Islet precursor cell (in vitro differentiated cells): Measurements from ENCODE around the gene TMX2.
A peak's percentile ranks its signal among the peaks of the same experiment; 100 is the strongest.
"Not testable (repeated sequence)": the region's sequence is repeated elsewhere in the genome, so short reads cannot be mapped to it uniquely, and the experiment has no call there.

ENCODE experiments used
- DNase-seq: peaks from one replicate; pipeline ENCODE4 v3.0.0-alpha.2; 2018

The TMX2 gene

GRCh38 chr11:57716726-57717125, 4.3 kb downstream of the TMX2 start:
- DNase-seq: not testable (repeated sequence)

GRCh38 chr11:57727185-57727584, 14.8 kb downstream of the TMX2 start:
- no peak for DNase-seq

GRCh38 chr11:57728829-57729228, 16.4 kb downstream of the TMX2 start:
- DNase-seq: no peak

GRCh38 chr11:57729479-57729878, 17.1 kb downstream of the TMX2 start:
- DNase-seq: no peak

GRCh38 chr11:57732661-57733060, 20.3 kb downstream of the TMX2 start:
- no peak for DNase-seq

GRCh38 chr11:57735619-57736298, 23.4 kb downstream of the TMX2 start:
- DNase-seq: no peak

GRCh38 chr11:57741132-57742086, 29.0 kb downstream of the TMX2 start, which contains the start of gene SELENOH:
SELENOH (plus strand) TSS chr11:57741491; CDS start chr11:57741596, 105 bp downstream.
- peak; percentile 99 for DNase-seq

- DNase-seq: no peak
These were observed 29.7 kb downstream of the TMX2 start for GRCh38 chr11:57742087-57742452.

- no peak for DNase-seq
These were observed 32.0 kb downstream of the TMX2 start for GRCh38 chr11:57744357-57744756.

DNA sequence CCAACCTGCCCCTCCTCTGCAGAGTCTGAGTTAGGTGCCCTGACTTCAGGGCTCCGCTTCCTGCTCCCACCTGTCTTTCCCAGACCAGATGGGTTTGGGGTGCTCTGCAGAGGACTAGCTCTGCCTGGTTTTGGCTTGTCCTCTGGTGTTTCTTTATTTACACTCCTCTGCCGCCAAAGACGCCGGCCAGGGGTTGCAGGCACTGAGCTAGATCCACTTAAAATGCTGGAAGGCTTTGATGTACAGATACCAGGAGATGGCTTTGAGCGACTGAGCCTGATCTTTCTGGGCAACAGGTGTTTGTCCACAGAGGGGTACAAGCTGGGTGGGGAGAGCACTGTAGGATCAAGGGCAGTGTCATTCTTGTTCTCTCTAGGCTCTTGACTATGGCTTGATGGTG, 32.8 kb downstream of the TMX2 start:
- DNase-seq: no peak

GRCh38 chr11:57746920-57747319, 34.5 kb downstream of the TMX2 start:
- DNase-seq: no peak

DNA sequence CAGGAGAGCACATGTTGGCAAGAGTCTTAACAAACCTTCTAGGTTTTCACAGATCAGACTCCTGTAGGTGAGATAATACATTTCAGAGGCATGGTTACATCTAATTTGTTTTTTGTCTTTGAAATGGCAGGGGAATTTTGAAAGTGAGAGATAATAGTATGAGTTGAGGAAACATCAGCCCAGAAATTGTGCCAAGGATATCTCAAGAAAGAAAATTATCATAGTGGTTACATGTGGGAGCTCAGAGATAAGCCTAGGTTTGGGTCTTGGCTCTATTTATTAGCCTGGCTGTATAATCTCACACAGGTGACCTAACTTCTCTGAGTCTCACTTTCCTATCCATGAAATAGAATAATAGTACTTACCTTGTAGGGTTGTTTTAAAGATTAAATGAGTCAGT, 38.8 kb downstream of the TMX2 start:
- DNase-seq: no peak

DNA sequence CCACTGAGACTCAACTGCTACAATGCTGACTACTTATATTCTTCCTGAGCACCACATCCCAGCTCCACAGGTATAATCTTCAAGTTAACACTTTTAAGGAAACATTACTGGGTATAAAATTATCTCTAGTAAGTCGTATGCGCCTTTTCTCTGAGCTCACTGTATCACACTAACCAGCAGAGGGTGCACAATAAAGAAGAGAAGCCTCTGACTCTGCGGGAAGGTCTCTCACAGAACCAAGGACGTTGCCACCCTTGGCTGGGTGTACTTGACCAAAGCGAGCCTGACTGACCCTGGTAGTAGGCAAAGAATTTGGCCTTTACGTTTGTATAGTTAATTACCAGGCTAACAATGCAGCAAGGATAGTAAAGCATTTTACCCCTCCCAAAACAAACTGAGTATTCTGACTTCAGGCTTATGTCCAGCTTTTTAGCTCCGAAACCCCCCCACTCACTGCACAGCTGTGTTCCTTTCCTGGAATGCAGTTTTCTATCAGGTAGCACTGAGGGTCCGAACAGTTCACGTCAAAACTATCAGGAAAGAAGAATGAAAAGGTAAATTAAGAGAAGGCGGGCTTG, 39.4 kb downstream of the TMX2 start, which contains the start of gene BTBD18:
Gene BTBD18, minus strand, starts transcription at position 144 of the 578 bp plus-strand sequence. CDS start 631 bp downstream, outside the sequence.
- DNase-seq: peak; percentile 65

GRCh38 chr11:57752954-57753353, 40.6 kb downstream of the TMX2 start:
- DNase-seq: no peak

DNA sequence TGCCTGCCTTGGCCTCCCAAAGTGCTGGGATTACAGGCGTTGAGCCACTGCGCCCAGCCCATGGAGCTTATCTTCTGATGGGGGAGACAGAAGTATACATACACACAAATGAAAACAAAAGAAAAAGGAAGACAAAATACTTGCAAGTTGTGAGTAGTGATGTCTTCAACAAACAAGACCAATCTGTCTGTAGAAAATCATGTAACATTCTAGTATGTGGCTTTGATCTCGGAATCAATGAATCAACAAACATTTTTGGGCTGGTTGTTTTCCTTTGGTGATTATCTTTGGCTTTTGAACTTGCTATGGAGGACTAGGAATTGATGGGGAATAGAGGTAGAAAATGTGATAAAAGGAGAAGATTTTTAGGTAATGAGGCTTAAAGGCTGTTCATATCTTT, 45.8 kb downstream of the TMX2 start:
- no peak for DNase-seq

DNA sequence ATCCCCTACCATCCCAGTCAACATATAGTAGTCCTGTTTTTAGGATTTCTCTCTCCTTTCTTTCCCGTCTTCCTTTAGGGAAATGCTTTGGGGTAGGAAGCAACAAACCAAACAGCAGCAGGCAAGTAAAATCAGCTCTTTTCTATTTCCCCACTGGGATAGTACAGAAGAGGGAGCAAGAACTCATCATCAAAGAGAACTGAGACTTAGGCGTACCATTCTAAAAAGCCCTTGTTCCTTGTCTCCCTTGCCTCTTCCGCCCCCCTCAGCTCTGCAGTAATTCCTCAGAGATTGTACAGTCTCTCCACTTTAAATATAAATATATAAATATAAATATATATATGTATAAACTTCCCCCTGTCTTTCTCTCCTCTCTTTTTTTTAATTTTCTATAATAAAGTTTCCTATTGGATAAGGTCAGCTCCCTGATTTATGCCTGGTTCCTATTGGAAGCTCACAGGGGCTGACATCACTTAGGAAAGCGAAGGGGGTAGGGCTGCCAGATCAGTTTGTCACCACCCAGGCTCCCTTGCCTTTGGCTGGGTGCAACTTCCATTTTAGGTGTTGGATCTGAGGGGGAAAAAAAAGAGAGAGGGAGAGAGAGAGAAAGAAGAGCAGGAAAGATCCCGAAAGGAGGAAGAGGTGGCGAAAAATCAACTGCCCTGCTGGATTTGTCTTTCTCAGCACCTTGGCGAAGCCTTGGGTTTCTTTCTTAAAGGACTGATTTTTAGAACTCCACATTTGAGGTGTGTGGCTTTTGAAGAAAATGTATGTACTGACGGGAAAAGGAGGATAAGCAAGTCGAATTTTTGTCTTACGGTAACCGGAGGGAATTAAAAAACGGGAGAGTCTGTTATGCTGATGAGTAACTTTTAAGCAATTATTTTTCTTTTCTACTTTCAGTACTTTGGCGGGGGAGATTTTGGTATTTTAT, 49.2 kb downstream of the TMX2 start, which contains the start of gene CTNND1:
Gene CTNND1, plus strand, starts transcription at position 502 of the 934 bp plus-strand sequence. CDS start 29,677 bp downstream, outside the sequence.
- DNase-seq: peak; percentile 96

DNA sequence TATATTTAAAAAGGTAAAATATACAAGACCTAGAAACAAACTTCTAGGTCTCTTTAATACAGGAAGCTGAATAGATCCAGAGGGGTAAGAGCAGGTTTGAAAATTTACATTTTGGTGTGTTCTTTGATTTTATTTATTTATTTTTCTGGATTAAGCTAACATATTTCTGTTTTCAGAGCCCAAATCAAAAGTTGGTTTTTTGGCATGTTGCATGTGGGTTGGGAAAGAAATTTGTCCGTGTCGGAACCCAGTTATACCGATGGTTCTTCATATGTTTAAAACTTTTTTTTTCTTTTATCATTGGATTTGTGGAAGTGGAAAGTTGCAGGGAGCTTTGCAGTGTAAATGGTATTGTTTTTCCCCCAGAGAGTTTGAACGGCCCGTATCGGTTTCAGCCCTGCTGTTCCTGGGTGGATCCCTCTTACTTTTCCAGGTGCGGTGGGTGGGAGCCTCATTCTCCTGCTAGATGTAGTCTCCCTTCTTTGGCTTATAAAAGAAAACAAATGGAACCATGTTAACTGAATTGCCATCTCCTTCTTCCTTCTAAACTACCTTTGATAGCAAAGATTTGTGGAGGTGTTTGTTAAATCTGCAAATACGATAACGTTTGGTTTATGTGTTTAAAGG, 50.0 kb downstream of the TMX2 start:
- no peak for DNase-seq

DNA sequence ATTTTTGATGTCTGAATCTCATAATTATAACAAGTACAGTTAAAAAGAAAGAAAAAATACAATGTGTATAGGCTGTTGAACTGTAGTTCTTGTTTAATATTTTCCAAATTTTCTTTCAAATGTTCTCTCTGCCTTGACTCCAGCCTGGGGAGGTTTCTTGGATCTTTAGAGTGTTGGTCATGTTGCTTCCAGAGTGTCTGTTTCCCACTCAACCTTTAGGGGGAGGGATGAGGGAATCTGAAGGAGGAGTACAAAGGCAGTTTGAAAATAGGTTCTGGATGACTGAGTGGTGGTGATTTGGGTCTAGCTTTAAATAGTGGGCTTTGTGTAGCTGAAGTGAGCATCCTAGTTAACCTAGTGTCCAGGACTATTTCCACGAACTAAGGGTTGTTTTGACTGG, 51.2 kb downstream of the TMX2 start:
- no peak for DNase-seq

- no peak for DNase-seq
These were observed 51.6 kb downstream of the TMX2 start for GRCh38 chr11:57764021-57764420.

- no peak for DNase-seq
These were observed 52.2 kb downstream of the TMX2 start for GRCh38 chr11:57764566-57764965.

GRCh38 chr11:57764972-57765371, 52.6 kb downstream of the TMX2 start:
- DNase-seq: no peak

DNA sequence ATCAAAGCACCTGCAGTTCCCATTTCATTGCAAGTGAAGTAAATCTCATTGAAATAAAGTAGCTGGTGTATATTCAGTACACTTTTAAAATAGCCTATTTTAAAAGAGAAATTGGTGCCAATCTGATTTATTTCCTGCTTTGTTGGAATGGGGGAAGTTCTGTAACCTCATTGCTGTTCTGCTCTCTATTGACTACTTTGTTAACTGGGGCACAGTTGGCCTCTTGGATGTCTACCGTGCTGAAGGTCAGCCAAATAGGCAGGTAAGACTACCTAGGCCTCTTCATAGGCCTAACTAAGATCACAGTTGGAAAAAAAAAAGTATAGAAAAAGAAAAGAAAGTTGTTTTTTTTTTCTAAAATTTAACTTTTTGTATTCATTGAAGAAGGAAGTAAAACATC, 58.4 kb downstream of the TMX2 start:
- DNase-seq: no peak
